GM12873 (cell line): ENCODE measurements around the gene SSX5.

ENCODE experiments used
- CTCF ChIP-seq: IDR thresholded peaks from 2 replicates; pipeline ENCODE4 v1.5.1; 2012; ENCODE audit warnings: low read depth, mild to moderate bottlenecking, moderate library complexity, low read length, control low read depth; ENCODE audit not compliant: insufficient read depth; ENCODE audit errors: missing control alignments

Gene SSX5

DNA sequence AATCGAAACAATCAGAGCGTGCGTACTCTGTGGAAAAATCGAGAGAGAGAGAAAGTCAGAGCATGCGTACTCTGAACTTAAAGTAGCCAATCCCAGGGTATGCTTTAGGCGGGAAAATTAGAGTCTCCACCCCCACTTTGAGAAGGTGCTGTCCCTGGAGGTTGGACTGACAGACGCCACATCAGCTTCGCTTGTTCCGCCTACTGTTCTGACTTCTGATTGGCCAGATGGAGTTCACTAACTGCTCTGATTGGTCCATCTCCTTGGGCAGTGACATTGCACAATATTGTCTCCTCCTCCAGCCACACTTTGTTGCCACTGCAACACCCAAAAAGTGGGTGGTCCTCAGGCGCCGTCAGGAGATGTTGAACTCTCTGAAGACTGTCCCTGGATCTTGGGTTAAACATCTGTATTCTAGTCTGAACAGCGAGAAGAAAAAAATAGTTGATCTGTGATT lies at the start of gene SSX5:
TSS of gene SSX5 (minus strand) at position 51 of the 457 bp plus-strand sequence. CDS start 1,437 bp downstream, outside the sequence.
- no peak for TF ChIP-seq CTCF

- no peak for TF ChIP-seq CTCF
These were observed 15.8 kb downstream of the SSX5 start for GRCh38 chrX:48180811-48181210.

DNA sequence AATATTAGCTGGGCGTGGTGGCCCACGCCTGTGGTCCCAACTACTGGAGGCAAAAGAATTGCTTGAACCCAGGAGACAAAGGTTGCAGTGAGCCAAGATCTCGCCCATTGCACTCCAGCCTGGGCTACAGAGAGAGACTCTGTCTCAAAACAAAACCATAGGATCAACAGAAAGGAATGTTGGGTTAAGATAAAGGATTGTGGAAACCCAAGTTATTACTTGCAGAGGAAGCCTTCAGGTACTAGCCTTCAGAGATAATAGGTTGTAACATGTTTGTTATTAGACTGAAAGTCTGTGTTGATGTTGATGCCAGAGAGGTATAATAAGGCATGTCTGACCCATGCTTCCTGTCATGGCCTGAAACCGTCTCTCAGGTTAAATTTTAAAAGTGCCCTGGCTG lies 16.9 kb downstream of the SSX5 start:
- no peak for TF ChIP-seq CTCF

- no peak for TF ChIP-seq CTCF
These were observed 31.4 kb downstream of the SSX5 start for GRCh38 chrX:48165241-48165640.

- TF ChIP-seq CTCF: no peak
These were observed 40.6 kb downstream of the SSX5 start for GRCh38 chrX:48156014-48156413.

GRCh38 chrX:48154796-48155195 lies 41.8 kb downstream of the SSX5 start:
- no peak for TF ChIP-seq CTCF

DNA sequence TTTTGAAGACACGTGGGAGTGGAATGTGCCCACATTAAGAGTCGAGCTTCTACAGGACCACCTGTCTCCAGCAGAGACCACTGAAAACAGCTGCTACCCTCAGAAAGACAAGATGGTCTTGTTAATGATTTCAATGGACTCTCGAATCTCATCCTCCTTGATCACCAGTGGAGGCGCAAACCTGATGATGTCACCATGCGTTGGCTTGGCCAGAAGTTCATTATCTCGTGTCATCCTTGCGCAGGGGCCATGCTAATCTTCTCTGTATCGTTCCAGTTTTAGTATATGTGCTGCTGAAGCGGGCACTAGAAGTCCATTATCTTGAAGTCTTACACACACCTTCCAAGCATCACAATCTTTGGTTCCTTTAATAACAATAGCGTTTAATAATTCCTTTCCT lies 42.8 kb downstream of the SSX5 start:
- TF ChIP-seq CTCF: no peak
